EL (cell line): Measurements from ENCODE around the gene PCK1.

Experiments used
- DNase-seq: peaks from one replicate; pipeline ENCODE4 v3.0.0-alpha.2; 2016

PCK1 gene

DNA sequence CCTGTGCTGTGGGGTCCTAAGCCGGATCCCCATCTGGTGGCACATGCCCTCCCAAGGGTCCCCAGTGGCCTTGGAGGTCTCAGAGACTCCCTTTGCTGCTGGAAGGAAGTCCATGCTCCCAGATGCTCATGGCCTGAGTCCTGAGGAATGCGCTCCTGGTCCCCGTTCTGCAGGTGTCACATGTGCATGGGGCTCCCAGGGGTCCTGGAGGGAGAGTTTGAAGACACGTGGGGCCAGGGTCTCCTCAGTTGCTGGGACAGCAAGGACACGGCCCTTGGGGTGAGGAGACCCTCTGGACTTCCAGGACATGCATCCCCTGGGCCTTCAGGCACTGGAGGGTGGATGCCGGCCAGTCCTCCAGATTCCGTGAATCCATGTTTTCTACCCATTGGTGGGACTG is 47.6 kb downstream of the PCK1 start:
- no peak for DNase-seq

DNA sequence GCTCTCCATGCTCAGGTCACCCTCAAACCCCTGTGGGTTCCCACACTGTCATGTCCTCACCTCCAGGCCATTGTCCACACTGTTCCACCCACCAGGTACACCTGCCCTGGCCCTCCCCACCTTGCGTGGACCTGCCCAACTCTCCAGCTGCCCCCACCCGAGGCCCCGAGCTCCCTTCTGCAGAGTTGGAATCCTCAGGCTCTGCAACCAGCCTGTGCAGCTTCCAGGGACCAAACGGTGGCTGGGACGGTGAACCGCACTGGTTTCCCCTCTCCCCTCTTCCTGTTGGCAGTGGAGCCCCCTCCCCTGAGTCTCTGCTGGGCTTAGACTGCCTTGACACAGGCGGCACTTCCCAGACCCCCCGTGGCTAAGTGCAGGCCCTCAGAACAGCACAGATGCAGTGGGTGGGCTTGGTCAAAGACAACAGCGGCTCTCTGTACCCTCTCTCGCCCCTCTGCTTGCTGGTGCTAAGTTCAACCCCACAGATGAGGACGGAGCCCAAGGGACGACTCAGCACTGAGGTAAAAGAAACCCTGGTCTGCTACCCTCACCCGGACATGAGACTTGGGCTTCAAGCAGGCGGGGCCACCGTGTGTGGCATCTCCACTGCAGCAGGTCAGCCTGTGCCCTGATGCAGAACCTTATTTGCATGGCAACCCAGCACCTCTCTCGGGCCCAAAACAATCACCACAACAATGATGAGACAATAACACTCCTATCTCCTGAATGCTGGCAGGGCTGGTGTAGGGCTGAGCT is 48.4 kb downstream of the PCK1 start:
- DNase-seq: no peak

DNA sequence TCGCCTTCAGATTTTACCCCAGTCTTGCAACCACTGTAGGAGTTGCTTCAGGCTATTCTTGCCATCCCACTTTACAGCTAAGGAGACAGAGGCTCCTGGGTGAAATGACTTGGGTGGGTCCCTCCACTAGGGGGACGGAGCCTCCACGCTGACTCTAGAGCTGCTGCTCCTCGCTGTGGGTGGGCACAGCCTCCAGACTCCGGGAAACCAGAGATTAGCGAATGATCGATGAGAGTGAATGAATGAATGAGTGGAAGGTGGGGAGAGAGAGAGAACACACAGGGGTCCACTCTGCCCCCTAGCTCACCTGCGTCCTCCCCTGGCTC is 48.9 kb downstream of the PCK1 start:
- DNase-seq: no peak

DNA sequence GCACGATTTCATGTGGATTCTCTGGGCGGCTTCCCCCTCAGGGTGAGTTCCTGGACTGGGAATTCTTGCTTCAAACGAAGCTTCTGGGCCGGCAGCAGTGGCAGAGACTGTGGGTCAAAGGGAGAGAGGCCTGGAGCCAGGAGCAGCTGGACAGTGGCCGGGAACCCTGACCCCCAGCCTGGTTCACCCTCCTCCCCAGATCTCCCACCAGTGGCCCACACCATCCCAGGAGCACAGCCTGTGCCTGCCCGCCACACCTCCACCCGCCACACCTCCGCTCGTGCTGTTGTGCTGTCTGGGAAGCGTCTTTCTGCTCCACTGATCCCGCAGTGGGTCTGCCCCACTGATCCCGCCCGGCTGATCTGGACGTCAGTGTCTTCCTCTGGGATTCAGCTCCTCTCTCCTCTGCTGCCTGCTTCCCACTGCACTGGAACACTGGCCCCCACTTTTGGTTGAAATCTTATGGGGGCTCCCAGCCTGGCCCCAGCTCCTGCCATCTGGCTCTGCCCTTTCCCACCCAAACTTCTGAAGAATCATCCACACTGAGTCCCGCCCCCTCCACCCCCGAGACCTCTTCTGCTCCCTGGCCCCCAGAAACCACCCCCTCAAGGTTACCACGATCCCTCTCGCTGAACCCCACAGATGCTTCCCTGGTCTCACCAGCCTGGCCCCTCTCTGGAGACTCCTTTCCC is 49.5 kb downstream of the PCK1 start:
- no peak for DNase-seq

DNA sequence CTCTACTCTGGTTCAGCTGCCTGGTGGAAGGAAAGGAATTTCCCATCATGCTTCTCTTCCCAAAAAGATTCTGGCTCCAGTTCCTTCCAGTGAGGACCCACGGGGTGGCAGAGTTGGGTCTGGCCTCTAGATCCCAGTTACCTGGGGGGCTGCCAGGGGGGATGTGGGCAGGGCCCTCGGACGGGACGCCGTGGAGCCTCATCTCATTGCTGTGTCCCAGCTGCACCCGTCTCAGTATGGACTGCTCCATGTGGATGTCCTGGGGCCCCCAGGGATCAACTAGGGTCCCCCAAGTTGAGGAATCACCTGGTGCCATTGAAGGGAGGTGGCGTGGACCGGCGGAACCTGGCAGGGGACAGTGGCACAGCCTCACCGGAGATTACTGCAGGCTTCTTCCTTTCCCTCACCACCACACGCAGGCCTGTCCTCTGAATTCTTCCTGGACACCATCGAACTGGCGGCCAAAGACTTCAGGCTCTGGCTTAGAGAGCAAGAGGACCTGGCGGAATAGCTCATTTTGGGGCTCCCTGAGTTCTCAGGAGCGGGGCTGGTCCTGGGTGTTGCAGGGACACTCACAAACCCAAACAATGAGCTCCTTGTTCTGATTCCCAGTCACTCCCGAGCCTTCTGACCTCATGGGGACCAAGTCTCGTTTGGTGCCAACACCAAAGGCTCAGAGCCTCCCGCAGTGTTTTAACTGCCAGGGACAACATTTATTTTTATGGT is 50.8 kb downstream of the PCK1 start:
- no peak for DNase-seq

DNA sequence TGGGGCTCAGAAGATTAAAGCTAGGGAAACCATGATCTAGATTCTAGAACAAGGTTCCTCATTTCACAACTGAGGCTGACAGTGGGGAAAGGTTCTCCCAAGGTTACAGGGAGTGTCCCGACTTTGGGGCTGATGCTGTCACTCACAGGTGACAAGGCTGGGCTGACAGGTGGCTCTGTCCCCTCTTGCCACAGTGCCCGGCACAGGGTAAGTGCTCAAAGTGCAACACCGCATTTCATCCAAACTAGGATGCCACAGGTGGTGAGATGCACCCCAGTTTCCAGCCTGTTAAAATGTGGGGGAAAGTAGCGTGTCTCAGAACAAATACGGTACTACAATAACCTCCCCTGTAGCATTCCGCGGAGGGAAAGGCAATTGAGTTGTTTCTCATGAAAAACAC is 51.5 kb downstream of the PCK1 start:
- no peak for DNase-seq

DNA sequence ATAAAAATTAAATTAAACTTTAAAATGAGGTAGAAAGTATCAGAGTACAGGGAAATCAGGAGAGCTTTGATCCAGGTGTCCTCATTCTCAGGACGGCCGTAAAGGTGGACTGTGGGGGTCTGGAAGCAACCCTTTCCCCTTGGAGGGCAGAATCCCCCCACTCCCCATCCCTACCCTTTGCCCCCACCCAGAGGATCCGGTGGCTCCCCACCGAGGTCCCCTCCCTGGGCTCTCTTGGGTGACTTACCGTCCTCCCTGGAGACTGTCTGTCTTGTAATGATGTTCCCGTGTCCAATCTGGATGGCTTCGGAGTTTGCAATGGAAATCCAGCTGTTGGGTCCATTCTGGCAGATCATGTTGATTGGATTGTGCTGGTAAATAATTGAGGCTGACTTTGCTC is 52.0 kb downstream of the PCK1 start:
- DNase-seq: no peak

DNA sequence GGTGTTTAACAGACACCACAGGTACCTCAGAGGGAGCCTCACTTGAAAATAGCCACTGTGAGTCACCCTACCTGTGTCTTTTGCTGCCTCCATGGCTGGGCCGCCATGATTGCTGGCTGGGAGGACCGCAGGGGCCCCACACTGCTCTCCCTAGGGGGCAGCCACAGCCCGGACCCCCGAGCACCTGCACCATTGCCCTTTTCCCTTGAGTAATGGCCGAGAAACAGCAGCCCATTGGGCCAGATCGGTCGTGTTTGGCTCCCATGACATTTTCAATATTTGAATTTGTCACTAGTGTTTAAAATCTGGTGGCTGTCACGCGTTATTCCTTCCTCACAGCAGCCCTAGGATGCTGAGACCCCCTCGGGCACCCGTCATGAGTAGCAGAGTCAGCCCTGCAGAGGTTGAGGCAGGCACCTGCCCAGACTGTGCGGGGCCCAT is 52.6 kb downstream of the PCK1 start:
- no peak for DNase-seq

DNA sequence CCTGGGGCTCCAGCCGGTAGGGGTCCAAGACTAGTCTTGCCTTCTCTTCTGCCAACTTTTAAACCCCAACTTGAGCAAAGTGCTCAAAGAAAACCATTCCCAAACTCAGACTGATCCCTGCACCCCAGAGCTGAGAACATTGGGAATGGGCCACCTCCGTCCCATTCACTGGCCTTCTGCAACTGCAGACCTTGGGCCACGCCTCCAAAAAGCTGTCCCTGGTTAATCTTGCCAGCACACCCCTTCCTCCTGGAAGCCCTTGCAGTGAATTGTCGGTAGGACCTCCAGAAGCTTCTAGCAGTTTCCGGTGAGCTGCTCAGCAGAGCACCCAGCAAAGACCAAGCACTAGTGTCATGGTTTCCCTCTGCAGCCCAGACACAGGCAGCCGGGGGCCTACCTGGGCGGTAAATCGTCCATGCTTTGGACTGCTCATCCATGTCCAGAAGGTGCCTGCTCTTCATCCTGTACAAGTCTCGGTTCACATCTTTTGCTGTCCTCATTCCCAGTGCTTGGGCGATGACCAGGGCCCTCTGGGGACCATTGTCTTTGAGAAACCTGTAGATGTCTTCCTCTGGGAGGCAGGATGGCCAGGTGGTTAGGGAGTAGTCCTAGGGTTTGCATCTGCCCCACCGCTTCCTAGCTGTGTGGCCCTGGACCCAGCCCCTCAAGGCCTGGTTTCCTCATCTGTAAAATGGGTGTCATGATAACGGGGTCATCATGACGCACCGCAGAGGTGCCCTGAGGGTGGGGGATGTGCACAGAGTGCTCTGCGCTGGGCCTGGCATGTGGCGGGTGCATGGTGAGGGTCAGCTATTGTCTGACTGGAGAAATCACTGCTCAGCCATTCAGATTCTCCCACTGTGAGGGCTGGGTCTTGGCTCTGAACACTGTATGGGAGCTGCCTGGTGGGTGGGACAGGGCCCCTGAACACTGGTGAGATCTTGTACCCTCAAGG is 53.9 kb downstream of the PCK1 start:
- no peak for DNase-seq

DNA sequence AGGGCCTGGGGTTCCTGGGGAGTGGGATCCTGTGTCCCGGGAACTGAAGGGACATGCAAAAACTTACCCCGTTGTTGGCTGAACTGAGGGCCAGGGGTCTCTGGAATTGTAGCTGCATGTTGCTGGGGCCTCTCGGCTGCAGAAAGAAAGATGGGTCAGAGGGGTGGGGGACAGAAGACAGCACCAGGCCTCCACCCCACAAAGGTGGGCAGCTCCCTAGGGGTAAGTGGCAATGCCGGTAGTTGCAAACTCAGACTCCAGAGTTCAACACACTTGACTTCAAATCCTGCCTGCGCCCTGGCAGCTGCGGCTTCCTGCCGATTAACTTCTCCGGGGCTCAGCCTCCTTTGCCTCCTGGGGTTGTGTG is 54.5 kb downstream of the PCK1 start:
- no peak for DNase-seq

DNA sequence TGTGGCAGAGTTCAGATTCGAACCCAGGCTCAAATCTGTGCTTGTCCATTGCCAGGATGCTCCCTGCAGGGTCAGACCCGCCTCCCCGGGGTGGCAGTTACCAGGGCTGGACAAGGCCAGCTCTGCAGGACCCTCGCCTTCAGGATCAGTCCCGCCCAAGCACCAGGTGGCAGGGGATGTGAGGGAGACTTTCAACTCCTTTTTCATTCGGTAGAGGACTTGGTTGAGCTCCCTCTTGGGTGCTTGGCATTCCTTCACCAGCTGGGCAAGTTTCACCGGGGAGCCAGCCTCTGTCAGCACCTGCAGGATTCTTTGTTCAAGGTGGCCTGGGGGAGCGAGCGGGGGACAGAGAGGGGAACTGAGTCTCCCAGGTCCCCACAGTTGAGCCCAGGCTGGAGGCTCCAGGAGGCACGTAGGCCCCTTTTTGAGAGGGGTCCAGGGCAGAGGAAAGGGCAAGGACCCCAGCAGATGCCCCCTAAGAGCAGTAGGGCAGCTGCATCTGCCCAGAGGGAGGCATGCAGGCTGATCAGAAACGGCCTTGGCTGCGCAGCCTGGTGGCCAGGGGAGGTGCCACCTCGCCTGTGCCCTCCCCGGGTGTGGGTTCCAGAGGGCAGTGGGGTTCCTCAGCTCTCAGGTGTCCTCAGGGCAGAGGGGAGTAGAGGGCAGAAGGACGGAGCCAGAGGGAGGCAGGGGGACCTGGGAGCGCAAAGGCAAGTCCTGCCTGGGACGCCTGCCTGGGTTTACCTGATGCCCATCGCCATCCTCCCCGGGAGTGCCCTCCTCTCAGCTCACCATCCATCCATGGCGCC is 55.4 kb downstream of the PCK1 start:
- DNase-seq: no peak

DNA sequence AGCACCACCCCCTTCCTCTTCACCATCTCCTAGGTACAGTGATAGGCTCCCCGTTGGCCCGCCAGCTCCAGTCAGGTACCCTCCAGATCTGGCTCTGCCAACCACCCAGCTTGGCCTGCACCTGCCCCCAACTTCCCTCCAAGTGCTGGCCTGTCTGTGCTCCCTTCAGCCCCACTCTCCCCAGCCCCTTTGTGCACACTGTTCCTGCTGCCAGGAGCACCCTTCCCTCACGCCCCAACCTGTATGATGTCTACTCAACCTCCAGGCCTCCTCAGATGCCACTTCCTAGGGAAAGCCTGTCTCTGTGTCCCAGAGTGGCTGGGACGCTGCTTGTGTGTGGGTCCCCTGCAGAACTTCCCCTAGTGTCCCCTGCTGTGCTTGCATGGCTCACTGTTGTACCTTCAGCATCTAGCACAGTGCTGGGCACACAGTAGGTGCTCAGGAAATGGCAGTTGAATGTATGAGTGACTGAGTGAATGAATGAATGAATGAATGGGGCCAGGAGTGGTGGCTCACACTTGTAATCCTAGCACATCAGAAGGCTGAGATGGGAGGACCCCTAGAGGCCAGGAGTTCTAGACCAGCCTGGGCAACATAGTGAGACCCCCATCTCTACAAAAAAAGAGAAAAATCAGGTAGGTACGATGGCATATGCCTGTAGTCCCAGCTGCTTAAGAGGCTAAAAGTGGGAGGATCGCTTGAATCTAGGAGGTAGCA is 56.3 kb downstream of the PCK1 start:
- DNase-seq: no peak
